Adrenal gland (tissue), 5 donors: ENCODE measurements around the gene SERINC2.

Experiments used
- CTCF ChIP-seq, 6 experiments: fragments of 450-650 bp in 4 of 6; fragments of 200-600 bp in 2 of 6; sonication (generic) in 1 of 6; IDR thresholded peaks; 1 replicate in 5 of 6; 2 replicates in 1 of 6; pipeline versions ENCODE4 v1.5.1 to v1.8.0; 2016 to 2021; ENCODE audit warnings: antibody characterized with exemption in 6 of 6, mild to moderate bottlenecking in 2 of 6, moderate library complexity in 1 of 6
- POLR2A ChIP-seq, 2 donors: fragments of 450-650 bp; IDR thresholded peaks; one replicate each; pipeline ENCODE4 v1.6.1; 2017; ENCODE audit warnings: antibody characterized with exemption in 2 of 2, mild to moderate bottlenecking in 2 of 2, moderate library complexity in 1 of 2
- donor health status: DM: no; HTN: no; CAD: no.

DNA sequence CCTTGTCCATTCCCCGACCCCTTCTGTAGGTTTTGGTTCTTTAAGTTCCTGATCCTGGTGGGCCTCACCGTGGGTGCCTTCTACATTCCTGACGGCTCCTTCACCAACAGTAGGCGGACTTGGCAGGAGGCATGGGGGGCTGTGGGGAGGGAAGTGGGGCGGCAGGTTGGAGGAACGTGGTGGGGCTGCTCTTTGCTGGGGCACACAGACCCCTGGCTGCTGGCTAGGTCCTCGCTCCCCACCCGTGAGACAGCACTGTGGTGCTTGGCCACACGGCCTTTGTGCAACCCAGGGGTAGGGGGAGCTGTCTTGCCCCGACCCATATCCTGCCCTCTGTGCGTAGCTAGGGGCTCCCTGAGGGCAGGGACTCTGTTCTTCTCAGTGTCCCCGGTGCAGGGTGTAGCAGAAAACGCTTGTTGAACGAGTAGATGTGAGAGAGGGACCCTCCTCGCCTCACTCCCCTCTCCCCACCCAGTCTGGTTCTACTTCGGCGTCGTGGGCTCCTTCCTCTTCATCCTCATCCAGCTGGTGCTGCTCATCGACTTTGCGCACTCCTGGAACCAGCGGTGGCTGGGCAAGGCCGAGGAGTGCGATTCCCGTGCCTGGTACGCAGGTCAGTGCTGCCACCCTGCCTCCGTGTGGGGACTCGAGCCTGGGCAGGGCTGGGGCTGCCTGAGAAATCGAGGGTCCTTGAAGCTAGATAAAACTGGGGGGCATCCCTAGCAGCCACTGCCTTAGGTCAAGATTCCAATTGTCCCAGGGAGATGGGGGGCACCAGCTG lies 12.5 kb downstream of the SERINC2 start:
- TF ChIP-seq CTCF (IDR thresholded peaks at IDR 0.05), result no peak
- no peak for TF ChIP-seq POLR2A (IDR thresholded peaks at IDR 0.05)
